Occipital lobe (tissue), 2 donors: Measurements from ENCODE around the gene RASAL2. TPM values are rescaled to one million over a fixed set of nuclear protein-coding genes. Genes with fewer than 3 reads are reported as not detected.
"Not testable (repeated sequence)": the region's sequence is repeated elsewhere in the genome, so short reads cannot be mapped to it uniquely, and the experiment has no call there.

Experiments used
- DNase-seq: peaks from one replicate; lab custom pipeline; 2025; lab: John Stamatoyannopoulos, UW
- total RNA-seq: library from RNA; depleted of rRNA; stranded (reverse); fragments of >200 nt; gene quantifications from one replicate; pipeline ENCODE4 v1.2.3, GENCODE V29; 2014

The RASAL2 gene
- total RNA-seq, 1 donor from 2014 or later: 41.8 TPM

- DNase-seq: no peak
Measured at GRCh38 chr1:178277793-178278530, 184.1 kb downstream of the RASAL2 start.

GRCh38 chr1:178278916-178279686 lies 185.2 kb downstream of the RASAL2 start:
- no peak for DNase-seq

- DNase-seq: no peak
Measured at GRCh38 chr1:178282949-178283367, 189.1 kb downstream of the RASAL2 start.

GRCh38 chr1:178283409-178283808 lies 189.5 kb downstream of the RASAL2 start:
- DNase-seq: no peak

GRCh38 chr1:178284058-178284457 lies 190.2 kb downstream of the RASAL2 start:
- DNase-seq: no peak

GRCh38 chr1:178291166-178291565 lies 197.3 kb downstream of the RASAL2 start:
- no peak for DNase-seq

- no peak for DNase-seq
Measured at GRCh38 chr1:178294654-178295053, 200.8 kb downstream of the RASAL2 start.

GRCh38 chr1:178300352-178300699 lies 206.4 kb downstream of the RASAL2 start:
- DNase-seq: no peak

GRCh38 chr1:178301141-178301540 lies 207.2 kb downstream of the RASAL2 start:
- DNase-seq: no peak

GRCh38 chr1:178307264-178307663 lies 213.4 kb downstream of the RASAL2 start:
- no peak for DNase-seq

GRCh38 chr1:178308438-178308837 lies 214.5 kb downstream of the RASAL2 start:
- DNase-seq: no peak

GRCh38 chr1:178310685-178311105 lies 216.8 kb downstream of the RASAL2 start:
- no peak for DNase-seq

GRCh38 chr1:178311164-178311563 lies 217.3 kb downstream of the RASAL2 start:
- DNase-seq: no peak

- DNase-seq: not testable (repeated sequence)
Measured at GRCh38 chr1:178320280-178320982, 226.5 kb downstream of the RASAL2 start.

GRCh38 chr1:178323067-178323466 lies 229.2 kb downstream of the RASAL2 start:
- no peak for DNase-seq

GRCh38 chr1:178324003-178324402 lies 230.1 kb downstream of the RASAL2 start:
- no peak for DNase-seq

- no peak for DNase-seq
Measured at GRCh38 chr1:178328728-178329127, 234.8 kb downstream of the RASAL2 start.

GRCh38 chr1:178330153-178330552 lies 236.2 kb downstream of the RASAL2 start:
- no peak for DNase-seq

- no peak for DNase-seq
Measured at GRCh38 chr1:178330848-178331497, 237.1 kb downstream of the RASAL2 start.

GRCh38 chr1:178335426-178335825 lies 241.5 kb downstream of the RASAL2 start:
- DNase-seq: no peak

GRCh38 chr1:178337091-178337706 lies 243.3 kb downstream of the RASAL2 start:
- no peak for DNase-seq
